ENCODE measurements around the gene CNTLN. TPM values are rescaled to one million over a fixed set of nuclear protein-coding genes. Genes with fewer than 3 reads are reported as not detected.
"Not testable (repeated sequence)": the region's sequence is repeated elsewhere in the genome, so short reads cannot be mapped to it uniquely, and the experiment has no call there.

The CNTLN gene
- total RNA-seq, 3 donors from 2014 or later (not counting 1 experiment from before 2014, with no cell fraction given), result 0.32 to 1.6 (median 0.63) TPM

DNA sequence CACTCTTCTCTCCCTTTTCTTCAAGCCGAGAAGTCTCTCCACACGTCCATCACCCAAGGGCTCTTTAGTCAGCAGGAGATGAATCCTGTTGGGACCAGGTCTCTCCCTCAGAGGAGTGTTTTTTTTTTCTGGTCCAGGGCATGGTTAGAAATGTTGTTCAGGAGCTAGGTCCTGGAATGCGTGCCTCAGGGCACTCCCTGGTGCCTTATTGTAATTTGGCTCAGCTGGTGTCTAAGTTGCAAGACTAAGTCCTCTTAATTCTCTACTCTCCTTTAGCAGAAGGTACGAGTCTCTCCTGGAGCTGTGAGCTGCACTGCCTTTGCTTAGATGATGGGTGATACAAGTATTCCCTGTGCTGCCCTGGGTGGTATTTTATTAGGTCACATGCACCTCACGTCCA is 111.9 kb downstream of the CNTLN start:
- H3K27me3 Mint-ChIP-seq (ENCODE audit: low read depth in 2 of 2), result no peaks in the 10 kb centered on the region
- H3K27me3 ChIP-seq (ENCODE audit: control insufficient read depth, insufficient read depth, low read length), result no peaks in the 10 kb centered on the region
- intact Hi-C loops (cut with micrococcal nuclease), result no loop called here
- ATAC-seq, result no peak
- no peak overlapping the region for H3K27ac Mint-ChIP-seq
- no peak overlapping the region for H3K4me3 Mint-ChIP-seq
- H3K27ac ChIP-seq (ENCODE audit: low read length), result no peak overlapping the region
- peaks cover 9% of the 10 kb centered on the region for H3K9me3 ChIP-seq (ENCODE audit: control insufficient read depth, insufficient read depth, low read length)
- no peak for DNase-seq
- WGBS (ENCODE audit: insufficient coverage), result 91% methylated on average over 5 of the region's 5 CpGs
- peaks cover 14 to 23% of the 10 kb centered on the region in 2 donors for H3K9me3 Mint-ChIP-seq
- TF ChIP-seq CTCF (IDR thresholded peaks at IDR 0.05), result no peak
- no peaks in the 10 kb centered on the region for H3K4me1 Mint-ChIP-seq
- H3K4me1 ChIP-seq (ENCODE audit: control insufficient read depth, insufficient read depth, low read length), result no peaks in the 10 kb centered on the region
- H3K36me3 ChIP-seq (ENCODE audit: control insufficient read depth, insufficient read depth, low read length), result no peaks in the 10 kb centered on the region
- peaks cover 24% of the 10 kb centered on the region for H3K36me3 Mint-ChIP-seq
- no peak overlapping the region for H3K4me3 ChIP-seq (ENCODE audit: low read length)

DNA sequence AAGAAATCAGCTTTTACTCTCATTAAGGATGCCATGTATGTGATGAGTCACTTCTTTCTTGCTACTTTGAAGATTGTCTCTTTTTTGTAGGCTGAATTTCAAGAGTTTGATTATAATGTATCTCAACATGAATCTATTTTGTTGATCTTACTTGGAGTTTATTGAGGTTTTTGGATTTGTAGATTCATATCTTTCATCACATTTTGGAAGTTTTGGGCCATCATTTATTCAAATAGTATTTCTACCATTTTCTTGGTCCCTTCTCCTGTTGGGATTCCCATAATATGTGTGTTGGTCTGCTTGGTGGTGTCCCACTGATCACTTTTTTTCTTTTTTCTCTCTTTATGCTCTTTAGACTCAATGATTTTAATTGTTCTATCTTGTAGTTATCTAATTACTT is 116.3 kb downstream of the CNTLN start:
- H3K27me3 ChIP-seq (ENCODE audit: control insufficient read depth, insufficient read depth, low read length), result no peaks in the 10 kb centered on the region
- no peak overlapping the region for H3K4me3 Mint-ChIP-seq
- intact Hi-C loops (cut with micrococcal nuclease), result no loop called here
- H3K9me3 ChIP-seq (ENCODE audit: control insufficient read depth, insufficient read depth, low read length), result peaks cover 9% of the 10 kb centered on the region
- TF ChIP-seq CTCF (IDR thresholded peaks at IDR 0.05), result no peak
- DNase-seq (no peak), ATAC-seq (no peak)
- H3K9me3 Mint-ChIP-seq, result peaks cover 14 to 31% of the 10 kb centered on the region in 2 donors
- H3K4me1 Mint-ChIP-seq, result no peaks in the 10 kb centered on the region
- H3K27ac ChIP-seq (ENCODE audit: low read length), result no peak overlapping the region
- H3K27me3 Mint-ChIP-seq (ENCODE audit: low read depth in 2 of 2), result no peaks in the 10 kb centered on the region
- H3K27ac Mint-ChIP-seq, result no peak overlapping the region
- peaks cover 43% of the 10 kb centered on the region for H3K36me3 Mint-ChIP-seq
- H3K36me3 ChIP-seq (ENCODE audit: control insufficient read depth, insufficient read depth, low read length), result no peaks in the 10 kb centered on the region
- H3K4me3 ChIP-seq (ENCODE audit: low read length), result no peak overlapping the region
- no peaks in the 10 kb centered on the region for H3K4me1 ChIP-seq (ENCODE audit: control insufficient read depth, insufficient read depth, low read length)

DNA sequence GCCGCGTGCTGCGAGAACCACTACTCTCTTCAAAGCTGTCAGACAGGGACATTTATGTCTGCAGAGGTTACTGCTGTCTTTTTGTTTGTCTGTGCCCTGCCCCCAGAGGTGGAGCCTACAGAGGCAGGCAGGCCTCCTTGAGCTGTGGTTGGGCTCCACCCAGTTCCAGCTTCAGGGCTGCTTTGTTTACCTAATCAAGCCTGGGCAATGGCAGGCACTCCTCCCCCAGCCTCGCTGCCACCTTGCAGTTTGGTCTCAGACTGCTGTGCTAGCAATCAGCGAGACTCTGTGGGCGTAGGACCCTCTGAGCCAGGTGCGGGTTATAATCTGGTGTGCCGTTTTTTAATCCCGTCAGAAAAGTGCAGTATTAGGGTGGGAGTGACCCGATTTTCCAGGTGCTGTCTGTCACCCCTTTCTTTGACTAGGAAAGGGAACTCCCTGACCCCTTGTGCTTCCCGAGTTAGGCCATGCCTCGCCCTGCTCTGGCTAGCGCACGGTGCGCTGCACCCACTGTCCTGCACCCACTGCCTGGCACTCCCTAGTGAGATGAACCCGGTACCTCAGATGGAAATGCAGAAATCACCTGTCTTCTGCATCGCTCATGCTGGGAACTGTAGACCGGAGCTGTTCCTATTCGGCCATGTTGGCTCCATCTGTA is 133.8 kb downstream of the CNTLN start:
- H3K27me3 Mint-ChIP-seq (ENCODE audit: low read depth in 2 of 2); ATAC-seq; H3K27ac Mint-ChIP-seq; H3K4me3 ChIP-seq (ENCODE audit: low read length); H3K9me3 ChIP-seq (ENCODE audit: control insufficient read depth, insufficient read depth, low read length); H3K36me3 ChIP-seq (ENCODE audit: control insufficient read depth, insufficient read depth, low read length); H3K4me3 Mint-ChIP-seq; H3K27me3 ChIP-seq (ENCODE audit: control insufficient read depth, insufficient read depth, low read length); H3K27ac ChIP-seq (ENCODE audit: low read length); DNase-seq; intact Hi-C loops (cut with micrococcal nuclease); H3K4me1 Mint-ChIP-seq; H3K36me3 Mint-ChIP-seq; H3K4me1 ChIP-seq (ENCODE audit: control insufficient read depth, insufficient read depth, low read length): not testable (repeated sequence)
- H3K9me3 Mint-ChIP-seq, result peaks cover 8 to 17% of the 10 kb centered on the region in 2 donors
- WGBS (ENCODE audit: insufficient coverage), result 96% methylated on average over 19 of the region's 19 CpGs

GRCh38 chr9:17269799-17270198 is 135.0 kb downstream of the CNTLN start:
- intact Hi-C loops (cut with micrococcal nuclease), result no loop called here
- no peak for DNase-seq
- TF ChIP-seq CTCF (IDR thresholded peaks at IDR 0.05), result no peak
- peaks cover 8 to 17% of the 10 kb centered on the region in 2 donors for H3K9me3 Mint-ChIP-seq
- no peaks in the 10 kb centered on the region for H3K27me3 Mint-ChIP-seq (ENCODE audit: low read depth in 2 of 2)
- Histone ChIP-seq H3K4me1 (ENCODE audit: control insufficient read depth, insufficient read depth, low read length) (no peaks in the 10 kb centered on the region), H3K27ac (ENCODE audit: low read length) (no peak overlapping the region), H3K9me3 (ENCODE audit: control insufficient read depth, insufficient read depth, low read length) (no peaks in the 10 kb centered on the region), H3K36me3 (ENCODE audit: control insufficient read depth, insufficient read depth, low read length) (no peaks in the 10 kb centered on the region), H3K4me3 (ENCODE audit: low read length) (no peak overlapping the region), H3K27me3 (ENCODE audit: control insufficient read depth, insufficient read depth, low read length) (no peaks in the 10 kb centered on the region)
- no peak overlapping the region for H3K4me3 Mint-ChIP-seq
- H3K36me3 Mint-ChIP-seq, result peaks cover 7% of the 10 kb centered on the region
- H3K4me1 Mint-ChIP-seq, result no peaks in the 10 kb centered on the region
- no peak overlapping the region for H3K27ac Mint-ChIP-seq
- no peak for ATAC-seq
